Fibroblast of lung (primary cell): Measurements from ENCODE around the gene R3HDM4. TPM values are rescaled to one million over a fixed set of nuclear protein-coding genes. Genes with fewer than 3 reads are reported as not detected.

Experiments used
- DNase-seq, 2 donors: peaks; one replicate each; pipeline versions ENCODE4 v3.0.0 to v3.0.0-alpha.2; 2010; ENCODE audit warnings: low read depth in 2 of 2
- H2AFZ ChIP-seq: 2 replicates; pipeline ENCODE4 v1.5.1; 2012; ENCODE audit warnings: low read length, control low read depth, inconsistent platforms
- H3K27ac ChIP-seq: 2 replicates; pipeline ENCODE4 v1.5.1; 2011; ENCODE audit warnings: low read length, control low read depth; ENCODE audit not compliant: insufficient read depth
- H3K27me3 ChIP-seq: 2 replicates; pipeline ENCODE4 v1.5.1; 2011; ENCODE audit warnings: mild to moderate bottlenecking, low read length; ENCODE audit not compliant: control insufficient read depth, insufficient read depth
- H3K36me3 ChIP-seq: 2 replicates; pipeline ENCODE4 v1.5.1; 2011; ENCODE audit warnings: low read length; ENCODE audit not compliant: control insufficient read depth, insufficient read depth
- H3K4me1 ChIP-seq: 2 replicates; pipeline ENCODE4 v1.5.1; 2011; ENCODE audit warnings: low read length; ENCODE audit not compliant: control insufficient read depth, insufficient read depth; ENCODE audit errors: extremely low read depth
- H3K4me2 ChIP-seq: 2 replicates; pipeline ENCODE4 v1.5.1; 2011; ENCODE audit warnings: low read length, control low read depth; ENCODE audit not compliant: insufficient read depth; ENCODE audit errors: extremely low read depth
- H3K4me3 ChIP-seq, 4 experiments: fragments of 200-600 bp in 1 of 4; sonication (generic) in 1 of 4; replicated peaks in 1 of 4; 2 replicates each; pipeline ENCODE4 v1.5.1; 2011 to 2016; ENCODE audit warnings: low read length in 4 of 4, low read depth in 3 of 4, mild to moderate bottlenecking in 3 of 4, control low read depth in 2 of 4, inconsistent platforms in 1 of 4, mixed read lengths in 1 of 4; ENCODE audit not compliant: insufficient read depth in 1 of 4; ENCODE audit errors: control extremely low read depth in 1 of 4
- H3K79me2 ChIP-seq: 2 replicates; pipeline ENCODE4 v1.5.1; 2012; ENCODE audit warnings: mild to moderate bottlenecking, low read length, inconsistent platforms; ENCODE audit not compliant: control insufficient read depth, insufficient read depth
- H3K9ac ChIP-seq: 2 replicates; pipeline ENCODE4 v1.5.1; 2011; ENCODE audit warnings: mild to moderate bottlenecking, low read length, control low read depth; ENCODE audit not compliant: insufficient read depth
- H3K9me3 ChIP-seq: 2 replicates; pipeline ENCODE4 v1.5.1; 2012; ENCODE audit warnings: low read depth, low read length; ENCODE audit not compliant: control insufficient read depth, insufficient read depth
- H4K20me1 ChIP-seq: 2 replicates; pipeline ENCODE4 v1.5.1; 2011; ENCODE audit warnings: low read length; ENCODE audit not compliant: control insufficient read depth, insufficient read depth; ENCODE audit errors: extremely low read depth
- EZH2 ChIP-seq: IDR thresholded peaks from 2 replicates; pipeline ENCODE4 v1.5.1; 2012; ENCODE audit warnings: low read length, control low read depth, mild to moderate bottlenecking; ENCODE audit errors: missing control alignments
- polyA plus RNA-seq, 2 donors: library from polyadenylated mRNA; depleted of rRNA in 1 of 2; stranded (reverse) in 1 of 2; unstranded in 1 of 2; fragments of >200 nt; gene quantifications; 2 replicates each; pipeline ENCODE4 v1.2.1, GENCODE V29; 2011 to 2012; ENCODE audit warnings: missing spikeins in 1 of 2
- total RNA-seq: library from RNA; depleted of rRNA; stranded (reverse); fragments of >200 nt; gene quantifications from 2 replicates; pipeline ENCODE4 v1.2.1, GENCODE V29; 2014
- TF ChIP-seq, protein P1 (sequence below), 2 donors: IDR thresholded peaks in 1 of 2; conservative IDR thresholded peaks in 1 of 2; 1 replicate in 1 of 2; 2 replicates in 1 of 2; pipeline ENCODE4 v1.5.1; 2011 to 2012; ENCODE audit warnings: low read length in 2 of 2, control low read depth in 1 of 2, inconsistent platforms in 1 of 2, low read depth in 1 of 2, mild to moderate bottlenecking in 1 of 2

Gene R3HDM4
- total and polyA plus RNA-seq, 2 donors (not counting 1 experiment from before 2014, with no cell fraction given) = 13.2 to 25.5 TPM

- peaks cover 49% of the 10 kb centered on the region for H3K79me2 ChIP-seq
- DNase-seq = no peak
- H3K36me3 ChIP-seq = peaks cover 10% of the 10 kb centered on the region
- H3K4me3 ChIP-seq = no peak overlapping the region
- H3K9me3 ChIP-seq = no peaks in the 10 kb centered on the region
- no peaks in the 10 kb centered on the region for H4K20me1 ChIP-seq
- peaks cover 11% of the 10 kb centered on the region for H3K4me1 ChIP-seq
- TF ChIP-seq EZH2 = no peak
- TF ChIP-seq, protein P1, sequence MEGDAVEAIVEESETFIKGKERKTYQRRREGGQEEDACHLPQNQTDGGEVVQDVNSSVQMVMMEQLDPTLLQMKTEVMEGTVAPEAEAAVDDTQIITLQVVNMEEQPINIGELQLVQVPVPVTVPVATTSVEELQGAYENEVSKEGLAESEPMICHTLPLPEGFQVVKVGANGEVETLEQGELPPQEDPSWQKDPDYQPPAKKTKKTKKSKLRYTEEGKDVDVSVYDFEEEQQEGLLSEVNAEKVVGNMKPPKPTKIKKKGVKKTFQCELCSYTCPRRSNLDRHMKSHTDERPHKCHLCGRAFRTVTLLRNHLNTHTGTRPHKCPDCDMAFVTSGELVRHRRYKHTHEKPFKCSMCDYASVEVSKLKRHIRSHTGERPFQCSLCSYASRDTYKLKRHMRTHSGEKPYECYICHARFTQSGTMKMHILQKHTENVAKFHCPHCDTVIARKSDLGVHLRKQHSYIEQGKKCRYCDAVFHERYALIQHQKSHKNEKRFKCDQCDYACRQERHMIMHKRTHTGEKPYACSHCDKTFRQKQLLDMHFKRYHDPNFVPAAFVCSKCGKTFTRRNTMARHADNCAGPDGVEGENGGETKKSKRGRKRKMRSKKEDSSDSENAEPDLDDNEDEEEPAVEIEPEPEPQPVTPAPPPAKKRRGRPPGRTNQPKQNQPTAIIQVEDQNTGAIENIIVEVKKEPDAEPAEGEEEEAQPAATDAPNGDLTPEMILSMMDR (conservative IDR thresholded peaks at IDR 0.05 in 1 of 2, IDR thresholded peaks at IDR 0.05 in 1 of 2; ENCODE audit: low read depth in 1 of 2, low read length in 2 of 2) = no peak
- no peak overlapping the region for H3K27ac ChIP-seq
- no peak overlapping the region for H3K9ac ChIP-seq
- H3K4me2 ChIP-seq = no peak overlapping the region
- H2AFZ ChIP-seq = no peak overlapping the region
- no peaks in the 10 kb centered on the region for H3K27me3 ChIP-seq
Measured at GRCh38 chr19:945401-946252, 32.6 kb upstream of the R3HDM4 start.

GRCh38 chr19:944663-945241 lies 31.7 kb upstream of the R3HDM4 start:
- no peaks in the 10 kb centered on the region for H3K27me3 ChIP-seq
- H3K36me3 ChIP-seq = peaks cover 10% of the 10 kb centered on the region
- H3K79me2 ChIP-seq = peaks cover 53% of the 10 kb centered on the region
- DNase-seq = no peak
- H3K4me2 ChIP-seq = no peak overlapping the region
- H4K20me1 ChIP-seq = no peaks in the 10 kb centered on the region
- H3K9ac ChIP-seq = no peak overlapping the region
- H3K4me1 ChIP-seq = peaks cover 16% of the 10 kb centered on the region
- no peak for TF ChIP-seq EZH2
- TF ChIP-seq, protein P1 (conservative IDR thresholded peaks at IDR 0.05 in 1 of 2, IDR thresholded peaks at IDR 0.05 in 1 of 2; ENCODE audit: low read depth in 1 of 2, low read length in 2 of 2) = no peak
- no peak overlapping the region for H3K27ac ChIP-seq
- H3K4me3 ChIP-seq = no peak overlapping the region
- no peaks in the 10 kb centered on the region for H3K9me3 ChIP-seq
- H2AFZ ChIP-seq = no peak overlapping the region

GRCh38 chr19:944171-944567 lies 31.1 kb upstream of the R3HDM4 start:
- H3K79me2 ChIP-seq = peaks cover 58% of the 10 kb centered on the region
- no peak overlapping the region for H3K4me3 ChIP-seq
- no peak for DNase-seq
- H3K4me2 ChIP-seq = no peak overlapping the region
- H3K27me3 ChIP-seq = no peaks in the 10 kb centered on the region
- no peak overlapping the region for H2AFZ ChIP-seq
- no peaks in the 10 kb centered on the region for H4K20me1 ChIP-seq
- no peak overlapping the region for H3K9ac ChIP-seq
- no peaks in the 10 kb centered on the region for H3K9me3 ChIP-seq
- peaks cover 10% of the 10 kb centered on the region for H3K36me3 ChIP-seq
- TF ChIP-seq, protein P1 (conservative IDR thresholded peaks at IDR 0.05 in 1 of 2, IDR thresholded peaks at IDR 0.05 in 1 of 2; ENCODE audit: low read depth in 1 of 2, low read length in 2 of 2) = no peak
- TF ChIP-seq EZH2 = no peak
- peaks cover 16% of the 10 kb centered on the region for H3K4me1 ChIP-seq
- no peak overlapping the region for H3K27ac ChIP-seq
